IPS DF 4.7 (cell line): Measurements from ENCODE around the gene PRICKLE3.
"Not testable (repeated sequence)": the region's sequence is repeated elsewhere in the genome, so short reads cannot be mapped to it uniquely, and the experiment has no call there.

Experiments used
- DNase-seq: peaks from one replicate; pipeline ENCODE4 v3.0.0-alpha.2; 2013; ENCODE audit warnings: low spot score; ENCODE audit errors: extremely low read depth

PRICKLE3 gene

GRCh38 chrX:49183701-49184281, 2.4 kb downstream of the PRICKLE3 start:
- DNase-seq: no peak

GRCh38 chrX:49179358-49179757, 6.8 kb downstream of the PRICKLE3 start:
- DNase-seq: no peak

- no peak for DNase-seq
Measured at GRCh38 chrX:49178537-49178936, 7.6 kb downstream of the PRICKLE3 start.

- no peak for DNase-seq
Measured at GRCh38 chrX:49177873-49178480, 8.2 kb downstream of the PRICKLE3 start.

GRCh38 chrX:49177338-49177833, 8.8 kb downstream of the PRICKLE3 start:
- no peak for DNase-seq

- DNase-seq: no peak
Measured at GRCh38 chrX:49176421-49177326, 9.5 kb downstream of the PRICKLE3 start.

- no peak for DNase-seq
Measured at GRCh38 chrX:49175435-49176274, 10.5 kb downstream of the PRICKLE3 start.

- no peak for DNase-seq
Measured at GRCh38 chrX:49174723-49175122, 11.4 kb downstream of the PRICKLE3 start.

GRCh38 chrX:49173544-49173943, 12.6 kb downstream of the PRICKLE3 start:
- DNase-seq: not testable (repeated sequence)

GRCh38 chrX:49172280-49172780, 13.8 kb downstream of the PRICKLE3 start:
- no peak for DNase-seq

GRCh38 chrX:49171752-49172279, 14.4 kb downstream of the PRICKLE3 start, which contains the start of gene PLP2:
Gene PLP2, plus strand, starts transcription at chrX:49171898. Its CDS starts 103 bp downstream, at chrX:49172001.
- DNase-seq: no peak

- no peak for DNase-seq
Measured at GRCh38 chrX:49167740-49168108, 18.4 kb downstream of the PRICKLE3 start.

- no peak for DNase-seq
Measured at GRCh38 chrX:49166914-49167739, 19.0 kb downstream of the PRICKLE3 start.

- DNase-seq: no peak
Measured at GRCh38 chrX:49165901-49166881, 20.0 kb downstream of the PRICKLE3 start.

- DNase-seq: no peak
Measured at GRCh38 chrX:49164589-49165360, 21.4 kb downstream of the PRICKLE3 start.

- DNase-seq: no peak
Measured at GRCh38 chrX:49163555-49164419, 22.4 kb downstream of the PRICKLE3 start.

GRCh38 chrX:49162620-49163019, 23.6 kb downstream of the PRICKLE3 start, which contains the start of gene MAGIX:
Gene MAGIX, plus strand, starts transcription at chrX:49162758. Its CDS starts 132 bp downstream, at chrX:49162890.
- DNase-seq: no peak
